CMK (cell line): Measurements from ENCODE around the gene UBE2I.
"Not testable (repeated sequence)": the region's sequence is repeated elsewhere in the genome, so short reads cannot be mapped to it uniquely, and the experiment has no call there.

Experiments
- DNase-seq: peaks from one replicate; pipeline ENCODE4 v3.0.0-alpha.2; 2010; ENCODE audit warnings: low read depth

The UBE2I gene

DNA sequence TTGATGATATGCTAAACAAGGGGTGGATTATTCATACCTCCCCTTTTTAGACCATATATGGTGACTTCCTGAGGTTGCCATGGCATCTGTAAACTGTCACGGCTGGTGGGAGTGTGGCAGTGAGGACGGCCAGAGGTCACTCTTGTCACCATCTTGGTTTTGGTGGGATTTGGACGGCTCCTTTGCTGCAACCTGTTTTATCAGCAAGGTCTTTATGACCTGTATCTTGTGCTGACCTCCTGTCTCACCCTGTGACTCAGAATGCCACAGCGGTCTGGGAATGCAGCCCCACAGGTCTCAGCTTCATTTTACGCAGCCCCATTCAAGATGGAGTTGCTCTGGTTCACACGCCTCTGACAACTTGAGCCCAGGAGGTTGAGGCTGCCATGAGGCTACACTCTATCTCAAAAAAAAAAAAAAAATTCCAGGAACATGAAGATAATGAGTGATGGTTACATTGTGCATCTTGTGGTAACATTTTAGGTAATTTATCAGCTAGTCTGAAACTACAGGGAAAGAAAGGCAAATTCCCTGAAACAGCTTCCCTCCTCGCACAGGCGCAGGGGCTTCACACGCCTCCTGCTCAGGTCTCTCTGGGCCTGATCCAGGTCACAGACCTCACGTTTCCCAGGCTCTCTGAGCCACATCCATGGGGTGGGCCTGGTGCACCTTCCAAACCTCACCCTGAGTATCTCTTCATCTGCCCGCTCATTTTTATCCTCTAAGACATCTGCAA, 15.3 kb upstream of the UBE2I start:
- DNase-seq: no peak

- DNase-seq: no peak
Measured at GRCh38 chr16:1295465-1295864, 14.0 kb upstream of the UBE2I start.

DNA sequence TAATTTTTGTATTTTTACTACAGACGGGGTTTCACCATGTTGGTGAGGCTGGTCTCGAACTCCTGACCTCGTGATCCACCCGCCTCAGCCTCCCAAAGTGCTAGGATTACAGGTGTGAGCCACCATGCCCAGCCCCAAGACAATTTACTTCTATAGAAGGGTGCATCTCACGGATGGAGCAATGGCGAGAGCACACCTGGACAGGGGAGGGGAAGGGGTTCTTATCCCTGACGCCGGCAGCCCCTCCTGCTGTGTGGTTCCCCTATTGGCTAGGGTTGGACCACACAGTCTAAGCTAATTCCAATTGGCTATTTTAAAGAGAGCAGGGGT, 12.8 kb upstream of the UBE2I start:
- DNase-seq: not testable (repeated sequence)

- DNase-seq: no peak
Measured at GRCh38 chr16:1297018-1297696, 12.3 kb upstream of the UBE2I start.

DNA sequence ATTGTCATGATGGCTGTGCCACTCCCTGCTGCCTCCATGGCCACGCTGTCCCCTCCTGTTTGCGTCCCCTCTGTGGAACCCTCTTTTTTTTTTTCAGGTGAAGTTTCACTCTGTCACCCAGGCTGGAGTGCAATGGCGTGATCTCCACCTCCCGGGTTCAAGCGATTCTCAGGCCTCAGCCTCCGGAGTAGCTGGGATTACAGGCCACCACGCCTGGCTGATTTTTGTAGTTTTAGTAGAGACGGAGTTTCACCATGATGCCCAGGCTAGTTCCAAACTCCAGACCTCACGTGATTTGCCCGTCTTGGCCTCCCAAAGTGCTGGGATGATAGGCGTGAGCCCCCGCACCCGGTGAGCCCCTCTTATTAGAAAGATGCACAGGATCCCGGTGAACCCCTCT, 11.0 kb upstream of the UBE2I start:
- no peak for DNase-seq

- DNase-seq: no peak
Measured at GRCh38 chr16:1299012-1299867, 10.2 kb upstream of the UBE2I start.

GRCh38 chr16:1299868-1300203, 9.6 kb upstream of the UBE2I start:
- DNase-seq: no peak

DNA sequence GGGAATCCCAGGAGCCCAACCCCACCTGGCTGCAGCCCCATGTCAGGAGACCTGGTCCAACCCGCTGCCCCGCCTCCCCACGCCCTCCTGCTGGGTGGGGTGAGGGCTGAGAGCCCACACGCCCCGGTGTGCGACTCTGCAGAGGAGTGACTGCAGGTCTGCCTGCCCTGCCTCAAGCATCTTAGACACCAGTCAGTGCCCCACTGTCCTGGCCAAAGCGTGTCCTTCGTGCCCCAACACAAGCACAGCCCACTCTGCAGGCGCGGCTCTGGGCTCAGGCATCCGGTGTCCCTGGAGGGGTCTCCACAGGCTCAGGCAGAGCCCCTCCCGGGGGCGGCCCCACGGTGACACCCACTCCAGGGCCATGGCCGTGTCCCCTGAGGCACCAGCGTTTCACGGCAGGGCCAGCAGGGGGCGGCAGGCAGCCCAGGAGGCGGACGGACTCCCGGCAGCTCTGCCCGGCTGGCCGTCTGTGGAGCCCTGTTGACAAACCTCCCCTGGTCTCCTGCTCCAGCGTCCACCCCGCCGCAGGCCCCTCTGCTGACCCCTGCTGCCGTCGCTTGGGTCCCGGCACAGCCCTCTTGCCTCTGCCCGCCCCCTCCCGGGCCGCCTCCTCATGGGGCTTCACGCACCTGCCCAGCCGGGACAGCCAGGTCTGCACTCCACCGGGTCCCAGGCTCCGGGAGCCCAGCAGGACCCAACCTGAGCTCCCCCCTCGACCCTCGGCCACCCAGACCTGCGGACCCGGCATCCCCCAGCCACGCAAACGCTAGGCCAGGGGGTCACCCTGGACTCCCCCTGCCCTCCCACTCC, 8.6 kb upstream of the UBE2I start:
- no peak for DNase-seq

- DNase-seq: no peak
Measured at GRCh38 chr16:1301562-1301961, 7.9 kb upstream of the UBE2I start.

GRCh38 chr16:1305823-1306222, 3.6 kb upstream of the UBE2I start:
- DNase-seq: no peak

GRCh38 chr16:1306334-1306733, 3.1 kb upstream of the UBE2I start:
- no peak for DNase-seq

GRCh38 chr16:1308036-1308976, 1.1 kb upstream of the UBE2I start:
- DNase-seq: no peak

DNA sequence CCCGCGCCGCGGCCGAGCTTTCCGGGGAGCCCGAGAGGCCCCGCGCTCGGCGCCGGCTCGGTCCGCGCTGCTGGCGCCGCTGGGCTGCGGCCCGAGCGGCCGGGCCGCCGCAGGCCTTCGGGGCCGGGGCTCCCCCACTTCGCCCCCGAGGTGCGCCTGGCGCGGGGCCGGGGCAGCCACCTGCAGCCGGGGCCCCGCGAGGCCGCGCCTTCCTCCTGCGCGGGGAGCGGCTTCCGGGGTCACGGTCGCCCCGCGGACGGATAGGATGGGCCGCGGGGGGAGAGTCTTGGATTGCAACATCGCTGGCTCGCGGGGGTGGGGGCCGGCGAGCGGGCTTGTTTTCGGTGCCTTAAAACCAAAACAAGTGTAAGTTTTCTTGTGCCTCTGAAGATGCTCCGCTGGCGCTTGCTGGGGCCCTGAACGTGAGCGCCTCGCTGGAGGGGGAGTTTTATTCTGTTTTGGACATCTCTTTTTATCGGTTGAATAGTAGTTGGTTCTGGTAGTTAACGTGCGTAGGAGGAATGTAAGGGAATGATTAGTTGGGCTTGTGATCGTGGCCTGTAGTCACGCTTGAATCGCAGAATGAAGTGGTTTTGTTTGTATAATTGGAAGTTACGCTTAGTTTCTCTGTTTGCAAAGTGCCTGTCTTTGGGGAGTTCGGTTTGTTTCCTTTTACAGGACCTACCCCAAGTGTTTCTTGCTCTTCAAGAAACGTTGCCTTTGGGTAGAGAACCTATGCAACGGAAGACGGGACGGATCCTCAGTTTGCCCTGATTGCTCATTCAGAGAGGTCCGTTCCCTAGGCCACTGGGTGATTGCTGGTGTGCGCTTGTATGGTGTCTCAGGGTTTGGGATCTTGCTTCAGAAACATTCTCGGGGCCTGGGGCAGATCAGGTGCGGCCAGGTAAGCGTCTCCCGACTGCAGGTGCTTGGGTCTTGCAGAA, 724 bp downstream of the UBE2I start:
- no peak for DNase-seq

DNA sequence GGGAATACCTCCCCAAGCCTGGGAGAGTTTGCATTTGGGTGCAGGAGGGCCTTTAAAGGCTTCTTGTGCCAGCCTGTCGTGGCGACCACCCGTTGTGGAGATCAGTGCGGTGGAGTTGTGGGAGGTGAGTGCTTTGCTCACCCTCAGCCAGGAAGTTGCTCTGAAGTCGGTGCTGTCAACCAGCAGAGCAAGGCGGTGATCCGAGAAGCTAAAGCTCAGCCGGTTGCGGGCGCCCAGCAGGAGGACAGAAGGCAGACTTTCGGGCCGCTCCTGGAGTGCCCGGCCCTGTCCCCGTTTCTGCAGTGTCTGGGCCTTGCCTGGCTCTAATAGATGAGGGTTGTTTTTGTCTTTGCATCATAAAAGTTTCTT, 1.4 kb downstream of the UBE2I start:
- no peak for DNase-seq

- DNase-seq: no peak
Measured at GRCh38 chr16:1311212-1311737, 1.8 kb downstream of the UBE2I start.

DNA sequence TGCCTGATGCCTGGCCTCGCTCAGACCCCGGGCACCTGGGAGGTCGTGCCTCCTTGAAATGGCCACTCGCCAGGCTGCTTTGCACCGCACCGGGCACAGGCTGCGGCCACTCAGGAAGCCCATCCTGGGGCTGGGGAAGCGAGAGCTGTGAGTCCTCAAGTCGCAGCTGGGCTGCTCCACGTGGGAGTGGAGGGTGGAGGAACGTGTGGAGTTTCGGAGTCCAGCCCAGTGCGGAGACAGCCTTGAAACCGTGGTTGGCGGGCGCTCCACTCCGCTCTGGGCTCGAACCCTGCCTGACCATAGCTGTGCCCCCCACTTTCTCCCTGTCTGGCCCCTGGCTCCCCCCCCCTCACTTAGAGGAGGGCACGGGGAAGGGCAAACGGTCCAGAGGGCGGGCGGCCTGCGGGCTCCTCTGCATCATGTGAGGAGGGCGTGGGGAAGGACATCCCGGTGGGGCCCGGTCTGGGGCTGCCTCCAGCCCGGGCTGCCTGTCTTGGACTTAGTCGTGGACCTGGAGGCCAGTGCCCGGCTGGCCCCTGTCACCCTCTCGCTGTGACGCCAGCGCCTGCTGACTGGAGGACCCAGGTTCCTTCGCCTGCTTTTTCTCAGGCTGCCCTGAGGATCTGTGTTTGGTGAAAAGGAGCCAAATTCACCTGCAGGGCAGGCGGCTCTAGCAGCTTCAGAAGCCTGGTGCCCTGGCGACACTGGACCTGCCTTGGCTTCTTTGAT, 2.5 kb downstream of the UBE2I start:
- no peak for DNase-seq

- DNase-seq: no peak
Measured at GRCh38 chr16:1312467-1312816, 3.0 kb downstream of the UBE2I start.

GRCh38 chr16:1312903-1313302, 3.5 kb downstream of the UBE2I start:
- no peak for DNase-seq

DNA sequence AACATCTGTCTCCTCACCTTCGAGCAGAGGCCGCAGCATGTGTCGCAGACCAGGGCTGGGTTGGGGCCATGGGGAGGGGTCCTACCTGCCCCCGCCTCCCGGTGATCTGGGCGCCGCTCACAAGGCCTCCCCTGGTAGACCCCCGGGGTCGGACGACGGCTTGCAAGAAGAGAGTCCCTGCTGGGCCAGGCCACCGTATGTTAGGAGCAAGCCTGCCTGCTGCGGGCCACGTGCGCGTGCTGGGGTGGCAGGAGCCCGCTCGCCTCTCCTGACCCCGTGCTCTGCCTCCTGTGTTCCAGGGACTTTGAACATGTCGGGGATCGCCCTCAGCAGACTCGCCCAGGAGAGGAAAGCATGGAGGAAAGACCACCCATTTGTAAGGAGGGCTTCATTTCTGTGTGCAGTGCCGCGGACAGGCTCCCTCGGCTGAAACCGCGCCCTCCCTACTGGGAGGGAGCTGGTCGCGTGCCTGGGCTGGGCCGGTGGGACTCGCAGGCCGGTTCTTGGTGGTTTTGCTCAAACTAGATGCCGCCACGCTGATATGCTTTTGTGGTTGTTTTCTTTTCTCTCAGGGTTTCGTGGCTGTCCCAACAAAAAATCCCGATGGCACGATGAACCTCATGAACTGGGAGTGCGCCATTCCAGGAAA, 4.4 kb downstream of the UBE2I start:
- no peak for DNase-seq
